HG03108 (cell line): ENCODE data around the gene PAK6.

ENCODE experiments used
- ATAC-seq: cut with Tn5 transposase; IDR thresholded peaks from one replicate; pipeline ENCODE4 v1.9.1; 2021; ENCODE audit warnings: moderate library complexity; ENCODE audit not compliant: unreplicated experiment

Gene PAK6

DNA sequence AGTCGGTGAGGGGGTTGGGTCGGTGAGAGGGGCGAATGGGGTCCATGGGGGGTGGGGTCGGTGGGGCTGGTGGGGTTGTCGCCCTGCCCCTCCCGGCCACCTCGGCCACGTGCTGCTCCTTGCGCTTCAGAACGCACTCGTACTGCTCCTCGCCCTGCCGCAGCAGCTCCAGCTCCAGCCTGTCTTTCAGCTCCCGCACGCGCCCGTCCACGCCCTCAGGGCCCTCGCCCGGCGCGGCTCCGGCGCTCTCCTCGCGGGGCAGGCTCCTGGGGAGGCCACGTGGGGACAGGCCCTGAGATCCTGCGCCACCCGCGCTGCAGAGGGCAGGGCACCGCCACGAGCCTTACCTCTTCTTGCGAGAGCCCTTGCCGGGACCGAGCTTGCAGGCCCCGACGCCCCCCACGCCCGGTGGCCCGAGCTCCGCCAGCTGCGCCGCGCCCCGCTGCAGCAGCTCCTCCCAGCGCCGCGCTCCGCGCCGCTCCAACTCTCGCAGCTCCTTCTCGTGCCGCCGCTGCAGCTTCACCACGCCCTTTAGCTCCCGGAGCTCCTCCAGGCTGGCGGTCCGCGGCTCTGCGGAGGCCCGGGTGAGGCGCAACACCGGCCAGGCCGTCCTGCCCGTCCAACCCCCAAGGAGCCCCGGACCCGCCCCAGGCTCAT, 52.2 kb downstream of the PAK6 start:
- no peak for ATAC-seq

DNA sequence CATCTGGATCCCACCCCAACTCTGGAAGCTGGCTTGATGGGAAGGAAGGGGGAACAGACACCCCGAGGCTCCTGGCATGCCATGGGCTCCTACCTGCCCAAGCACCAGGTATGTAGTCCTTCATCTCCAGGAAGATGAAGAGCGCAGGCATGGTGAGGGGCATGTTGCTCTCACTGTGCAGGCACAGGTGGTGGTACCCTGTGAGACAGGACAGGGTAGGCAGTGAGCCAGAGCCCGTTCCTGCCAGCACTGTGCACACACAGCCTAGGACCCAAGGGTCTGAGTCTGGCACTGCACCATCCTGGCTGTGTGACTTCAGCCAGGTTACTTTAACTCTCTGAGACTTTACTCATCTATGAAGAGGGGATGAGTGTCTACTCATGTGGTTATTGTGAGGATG, 53.4 kb downstream of the PAK6 start:
- ATAC-seq = no peak

DNA sequence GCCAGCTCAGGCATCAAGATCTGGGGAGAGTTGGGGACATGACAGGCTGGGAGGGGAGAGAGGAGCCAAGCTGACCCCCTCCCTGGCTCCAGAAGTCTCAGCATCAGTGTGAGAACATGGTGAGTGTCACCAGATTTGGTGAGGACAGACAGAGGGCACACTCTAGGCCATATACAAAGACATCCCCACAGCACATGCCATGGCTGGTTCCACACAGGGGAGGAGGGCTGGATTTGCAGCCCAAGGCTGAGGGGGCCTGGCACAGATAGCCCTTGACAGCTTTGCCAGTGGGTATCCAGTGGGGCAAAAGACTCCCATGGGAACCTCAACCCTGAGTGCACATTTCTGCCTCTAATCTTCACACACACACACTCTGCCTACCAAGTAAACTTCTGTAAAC, 54.1 kb downstream of the PAK6 start:
- ATAC-seq = no peak

DNA sequence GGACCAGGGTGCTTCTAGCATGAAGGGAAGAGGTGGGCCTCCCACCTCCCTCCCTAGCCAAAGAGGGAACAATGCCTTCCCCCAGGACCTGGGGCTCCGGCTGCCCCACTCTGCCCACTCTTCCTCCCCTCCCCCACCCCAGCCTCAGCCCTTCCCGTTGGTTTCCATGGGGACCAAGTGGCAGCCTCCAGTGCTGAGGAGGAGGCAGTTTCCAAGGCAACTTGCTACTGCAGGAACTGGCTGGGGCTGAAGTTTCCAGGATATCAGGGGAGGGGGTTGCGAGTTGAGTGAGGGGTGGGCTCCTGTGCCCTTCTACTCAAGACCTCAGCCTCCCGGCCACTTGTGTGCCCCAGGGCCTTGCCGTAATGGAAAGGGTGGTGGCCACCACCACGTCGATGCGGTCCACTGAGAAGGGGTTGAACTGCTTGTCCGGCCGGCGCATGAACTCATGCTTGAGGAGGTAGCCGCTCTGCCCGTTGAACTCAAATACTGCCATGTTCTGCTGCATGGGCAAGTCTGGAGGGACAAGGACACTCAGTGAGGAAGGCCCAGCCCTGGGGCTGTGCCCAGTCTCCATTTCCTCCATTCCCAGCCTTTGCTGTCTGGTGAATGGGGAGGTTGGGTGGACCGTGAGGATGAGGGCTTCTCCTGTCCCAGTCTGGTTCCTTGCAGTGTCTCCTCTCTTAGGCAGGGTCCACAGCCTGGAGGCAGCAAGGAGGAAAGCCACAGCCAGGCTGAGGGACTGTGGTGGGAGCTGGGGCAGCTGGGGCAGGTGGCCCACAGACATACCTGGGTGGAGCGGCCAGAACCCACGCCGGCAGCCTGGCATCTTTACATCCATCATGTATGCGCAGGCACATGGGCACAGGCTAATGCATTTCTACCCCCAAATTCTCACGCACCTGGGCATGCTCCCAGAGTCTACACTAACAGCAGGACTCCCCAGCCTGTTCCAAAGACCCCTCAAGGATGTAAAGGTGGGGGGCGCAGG, 55.3 kb downstream of the PAK6 start:
- ATAC-seq = no peak

DNA sequence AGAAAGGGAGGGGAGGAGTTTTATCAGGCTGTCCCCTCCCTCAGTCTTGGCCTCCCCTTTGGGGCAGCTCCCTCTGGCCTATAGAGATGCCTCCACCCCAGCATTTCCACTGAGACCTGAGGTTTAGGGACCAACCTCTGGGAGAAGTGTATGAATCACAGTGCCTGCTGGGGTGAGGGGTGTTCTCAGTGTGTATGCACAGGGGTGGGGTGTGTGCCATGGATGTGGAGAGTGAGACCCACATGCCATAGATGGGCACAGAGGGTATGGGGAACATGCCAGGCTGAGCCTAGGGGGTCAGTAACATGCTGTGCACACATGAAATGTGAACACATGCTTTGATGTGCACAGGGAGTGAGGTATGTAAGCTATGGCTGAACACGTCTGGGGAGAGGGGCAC, 56.4 kb downstream of the PAK6 start:
- ATAC-seq = no peak

DNA sequence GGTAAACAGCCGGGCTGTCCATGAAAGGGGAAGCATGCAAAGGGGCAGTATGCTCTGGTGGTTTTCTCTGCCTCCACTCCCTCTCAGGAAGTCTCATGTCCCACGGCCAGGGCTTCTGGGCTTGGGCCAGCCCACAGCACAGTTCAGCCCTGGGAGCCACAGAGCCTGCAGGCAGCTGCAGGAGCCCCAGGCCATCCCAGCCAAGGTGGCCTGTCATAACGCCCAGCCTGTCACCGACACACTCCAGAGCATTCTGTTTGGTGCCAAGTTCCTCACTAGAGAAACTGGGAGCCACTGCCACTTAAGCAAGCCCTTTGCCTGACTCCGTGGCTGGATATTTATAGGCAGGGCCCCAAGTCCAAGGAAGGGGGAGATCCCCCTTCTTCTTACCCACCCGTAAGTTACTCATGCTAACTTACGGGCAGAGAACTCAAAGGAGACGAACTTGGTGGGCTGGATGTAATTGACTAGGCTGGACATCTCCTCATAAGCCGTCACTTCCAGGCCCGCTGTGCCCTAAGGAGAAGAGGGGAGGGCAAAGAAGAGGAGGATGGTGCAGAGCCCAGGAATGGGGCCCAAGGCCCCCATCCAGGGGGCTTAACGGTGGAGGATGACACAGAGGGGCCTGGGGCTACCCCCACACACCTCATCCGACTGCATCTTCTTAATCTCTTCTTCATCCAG, 57.2 kb downstream of the PAK6 start:
- ATAC-seq = no peak

DNA sequence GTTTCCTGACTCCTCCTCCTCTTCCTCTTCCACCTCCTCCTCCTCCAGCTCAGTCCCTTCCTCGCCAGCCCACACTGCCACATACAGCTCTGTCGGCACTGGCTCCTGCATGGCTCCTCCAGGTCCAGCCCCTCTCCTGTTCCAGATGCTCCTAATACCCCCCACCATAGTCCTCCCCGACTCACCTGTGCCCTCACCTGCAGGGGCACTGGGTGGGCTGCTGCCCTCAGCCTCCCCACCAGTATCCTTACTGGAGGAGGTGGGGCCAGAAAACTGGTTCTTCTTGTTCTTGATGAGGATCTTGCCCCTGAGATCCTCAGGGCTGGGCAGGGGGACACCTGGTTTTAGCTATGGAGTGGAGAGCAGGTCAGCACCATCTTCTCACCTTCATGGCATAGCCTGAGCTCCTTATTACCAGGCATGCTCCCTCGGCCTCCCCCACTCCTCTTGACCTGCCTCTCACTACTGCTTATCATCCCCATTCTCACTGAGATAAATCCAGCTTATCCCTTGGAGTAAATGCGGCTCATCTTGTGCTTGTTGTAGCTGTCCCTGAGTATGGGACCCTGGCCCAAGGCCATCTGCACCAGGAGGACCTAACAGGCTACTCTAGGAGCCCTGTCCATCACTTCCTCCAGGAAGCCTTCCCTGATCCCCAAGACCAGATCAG, 57.8 kb downstream of the PAK6 start:
- ATAC-seq = no peak

DNA sequence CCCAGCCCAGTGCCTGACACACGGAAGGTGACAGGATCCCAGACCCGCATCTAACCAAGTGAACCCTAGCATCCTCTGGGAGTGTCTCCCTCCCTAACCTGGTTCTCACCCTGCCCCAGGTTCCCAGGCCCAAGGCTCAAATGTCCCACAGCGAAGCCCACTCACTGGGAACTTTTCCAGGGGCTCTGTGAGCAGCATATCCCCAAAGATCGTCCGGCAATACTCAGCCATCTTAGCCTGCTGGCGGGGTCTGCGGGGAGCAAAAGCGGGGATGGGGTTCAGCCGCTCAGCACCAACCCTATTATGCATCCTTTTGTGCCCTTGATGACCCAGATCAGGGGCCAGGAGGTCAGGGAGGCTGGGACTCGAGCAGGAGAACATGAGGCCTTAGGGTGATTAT, 58.5 kb downstream of the PAK6 start:
- ATAC-seq = no peak

DNA sequence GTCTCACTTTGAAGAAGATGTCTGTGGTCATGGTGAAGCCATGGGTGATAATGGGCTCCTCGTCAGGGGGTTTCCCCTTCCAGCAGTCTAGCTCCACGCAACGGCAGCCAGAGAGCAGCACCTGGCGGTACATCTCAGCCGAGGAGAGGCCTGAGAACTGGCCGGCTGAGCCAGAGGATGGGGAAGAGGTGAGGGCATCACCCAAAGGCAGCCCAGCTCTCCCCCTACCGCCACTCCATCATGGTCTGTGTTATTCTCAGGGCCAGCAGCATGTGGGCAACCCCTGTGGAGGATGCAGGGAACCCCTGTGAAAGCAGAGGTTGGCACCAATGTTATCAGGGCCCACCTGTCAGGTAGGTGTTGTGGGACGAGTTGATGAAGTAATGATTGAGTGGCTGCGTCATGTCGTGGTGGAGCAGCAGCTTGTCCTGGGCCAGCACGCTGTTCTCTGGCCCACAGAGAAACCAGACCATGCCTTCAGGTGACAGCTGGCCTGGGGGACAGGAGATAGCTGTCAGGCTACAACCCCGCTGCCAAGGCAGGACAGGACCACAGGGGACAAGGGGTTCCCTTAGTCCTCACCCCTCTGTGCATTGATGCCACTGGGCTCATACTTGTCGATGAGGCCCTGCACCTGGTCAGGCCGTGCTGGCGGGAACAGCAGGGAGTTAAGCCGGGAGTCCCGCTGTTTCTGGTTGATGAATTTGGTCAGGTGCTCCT, 59.5 kb downstream of the PAK6 start:
- ATAC-seq = no peak

DNA sequence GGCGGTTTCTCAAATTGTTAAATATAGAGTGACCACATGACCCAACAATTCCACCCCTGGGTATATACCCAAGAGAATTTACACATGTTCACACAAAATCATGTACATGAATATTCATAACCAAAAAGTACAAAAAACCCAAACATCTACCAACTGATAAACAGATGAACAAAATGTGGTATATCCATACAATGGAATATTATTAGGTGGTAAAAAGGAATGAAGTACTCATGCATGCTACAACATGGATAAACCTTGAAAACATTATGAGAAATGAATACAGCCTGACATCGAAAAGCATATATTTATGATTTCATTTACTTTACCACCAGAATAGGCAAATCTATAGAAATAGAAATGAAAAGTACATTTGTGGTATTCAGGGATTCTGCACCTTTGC, 61.5 kb downstream of the PAK6 start:
- no peak for ATAC-seq

DNA sequence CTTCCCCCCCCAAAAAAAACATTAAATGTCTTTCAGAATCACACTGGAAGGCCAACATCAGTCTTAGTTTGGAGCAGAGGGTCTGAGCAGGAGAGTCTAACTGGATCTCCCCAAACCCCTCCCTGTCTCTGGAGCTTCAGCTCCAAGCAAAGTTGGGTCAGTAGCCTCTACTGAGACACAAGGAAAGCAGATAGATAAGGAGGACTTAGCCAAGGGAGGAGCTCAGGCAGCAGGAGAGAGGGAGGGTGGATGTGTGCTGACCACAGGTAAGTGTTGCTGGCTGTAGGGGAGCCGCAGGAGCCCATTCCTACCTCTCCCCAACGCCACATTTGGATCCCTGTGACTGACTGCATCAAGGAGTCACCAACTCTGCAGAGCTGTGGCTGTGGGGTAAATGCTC, 61.9 kb downstream of the PAK6 start:
- ATAC-seq = no peak

DNA sequence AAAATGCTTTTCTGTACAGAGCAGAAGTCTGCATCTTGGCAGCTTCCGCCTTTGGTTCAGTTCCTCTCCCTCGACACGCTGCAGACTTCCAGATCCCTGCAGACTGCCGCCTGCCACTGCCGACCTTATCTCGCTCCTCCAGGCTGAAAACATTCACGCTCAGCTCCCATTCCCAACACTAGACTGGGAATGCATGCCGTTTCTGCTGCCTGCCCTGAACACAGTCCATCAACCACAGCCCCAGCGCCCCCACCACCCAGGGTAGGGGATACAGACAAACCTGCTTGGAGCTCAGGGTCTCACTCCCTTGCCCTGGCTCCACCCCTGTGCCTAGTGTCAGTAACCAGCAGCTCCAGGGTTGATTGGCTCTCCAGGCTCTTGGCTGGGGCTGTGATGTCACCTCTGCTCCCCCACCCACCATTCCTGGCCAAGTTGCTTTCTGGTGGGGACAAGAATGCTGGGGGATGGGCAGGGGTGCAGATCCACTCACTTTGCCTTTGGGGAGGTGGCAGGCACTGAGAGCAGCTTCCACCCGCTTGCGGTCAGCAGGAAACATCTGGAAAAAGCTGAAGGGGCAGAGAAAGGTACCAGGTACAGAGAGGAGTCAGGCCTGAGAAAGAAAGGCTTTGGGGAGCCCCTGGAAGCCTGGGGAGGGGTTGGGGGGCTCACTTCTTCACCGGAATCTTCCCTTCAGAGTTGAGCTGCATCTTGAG, 62.8 kb downstream of the PAK6 start:
- ATAC-seq = no peak

DNA sequence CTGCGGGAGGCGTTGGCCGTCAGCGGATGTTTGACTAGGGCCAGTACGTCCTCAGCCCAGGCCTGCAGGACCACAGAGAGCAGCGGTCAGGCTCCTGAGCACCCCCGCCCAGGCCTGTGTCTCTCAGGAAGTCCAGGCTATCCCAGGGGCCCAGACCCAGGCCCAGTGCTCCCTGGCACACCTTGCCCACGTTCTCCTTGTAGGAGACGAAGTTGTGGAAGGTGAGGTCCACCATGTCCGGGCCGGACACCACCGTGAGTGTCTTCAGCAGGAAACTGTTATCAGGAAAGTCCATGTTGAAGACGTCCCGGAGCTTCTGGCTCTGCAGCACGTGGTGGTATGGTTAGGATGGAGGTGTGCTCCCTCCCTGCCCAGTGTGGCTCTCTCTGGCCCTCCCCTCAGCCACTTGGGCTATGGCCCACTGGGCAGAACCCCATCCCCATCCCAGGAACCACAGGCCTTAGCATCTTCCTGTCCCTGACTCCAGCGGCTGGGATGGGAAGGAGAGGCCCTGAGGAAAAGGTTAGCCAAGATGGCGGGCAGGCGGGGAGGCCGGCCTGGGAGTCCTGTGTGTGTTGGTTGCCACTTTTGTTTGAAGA, 63.5 kb downstream of the PAK6 start:
- ATAC-seq = no peak

DNA sequence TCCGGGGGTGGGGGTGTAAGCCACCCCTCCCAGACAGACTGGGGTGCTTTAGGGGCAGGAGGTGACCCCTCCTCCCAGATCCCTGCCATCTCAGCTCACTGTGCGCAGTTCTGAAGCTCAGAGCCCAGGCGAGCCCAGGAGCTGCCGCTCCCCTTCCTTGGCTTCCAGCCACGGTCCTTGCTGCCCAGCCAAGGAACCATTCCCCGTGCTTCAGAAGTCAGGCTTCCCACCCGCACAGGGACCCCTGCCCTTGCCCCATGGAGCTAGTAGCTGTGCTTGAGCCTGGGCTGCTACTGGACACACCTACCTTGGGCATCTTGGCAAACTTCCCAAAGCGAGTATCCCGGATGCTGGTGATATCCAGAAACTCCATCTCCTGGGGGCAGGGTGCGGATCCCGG, 64.1 kb downstream of the PAK6 start:
- ATAC-seq = no peak

DNA sequence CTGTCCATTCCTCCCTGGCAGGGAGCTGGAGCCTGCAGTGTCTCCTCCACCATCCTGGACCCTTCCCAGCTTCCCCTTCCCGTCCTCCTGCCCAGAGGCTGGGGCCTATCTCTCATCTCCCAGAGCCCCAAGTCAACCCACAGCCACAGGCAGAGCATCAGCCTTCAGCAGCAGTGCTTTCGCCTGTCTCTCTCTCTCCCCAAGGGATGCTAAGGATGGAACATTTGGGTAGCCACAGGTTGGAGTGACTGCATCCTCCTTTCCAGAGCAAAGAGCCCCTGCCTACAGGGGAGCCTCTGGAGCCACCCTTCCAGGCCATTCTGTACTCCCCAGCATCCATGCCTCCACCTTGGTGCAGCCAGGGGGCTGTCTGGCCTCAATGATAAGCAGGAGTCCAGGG, 64.7 kb downstream of the PAK6 start:
- no peak for ATAC-seq

DNA sequence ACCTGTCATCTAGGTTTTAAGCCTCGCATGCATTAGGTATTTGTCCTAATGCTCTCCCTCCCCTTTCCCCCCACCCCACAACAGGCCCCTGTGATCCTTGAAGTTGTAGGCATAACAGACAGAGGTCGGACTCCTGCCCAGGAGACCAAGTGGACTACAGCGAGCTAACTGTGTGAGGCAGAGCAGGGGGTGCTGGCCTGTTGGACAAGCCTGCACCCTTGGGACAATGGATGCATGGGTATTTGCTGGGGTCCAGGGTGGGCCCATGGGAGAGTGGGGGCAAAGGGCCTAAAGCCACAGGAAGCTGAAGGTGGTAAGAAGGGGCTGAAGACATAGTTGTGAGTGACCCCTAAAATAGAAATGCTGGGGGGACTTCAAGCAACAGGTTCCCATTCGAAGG, 66.4 kb downstream of the PAK6 start:
- no peak for ATAC-seq

DNA sequence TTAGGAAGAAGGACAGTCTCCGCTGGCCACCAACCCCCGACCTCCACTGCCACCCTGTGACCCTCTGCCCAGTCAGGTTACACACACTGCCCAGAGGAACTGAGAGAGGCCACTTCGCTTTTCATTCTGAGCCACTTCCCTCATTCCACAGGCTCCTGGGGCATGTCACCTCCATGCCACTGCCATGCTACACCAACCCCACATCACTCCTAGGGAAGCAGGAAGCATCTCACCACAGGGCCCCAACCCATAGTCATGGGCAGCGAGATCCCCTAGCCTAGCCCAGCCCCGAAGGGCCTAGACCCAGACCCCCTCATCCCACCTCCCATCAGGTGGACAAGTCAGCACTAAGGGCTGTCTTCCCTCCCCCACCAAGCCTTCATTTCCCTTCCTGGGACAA, 67.5 kb downstream of the PAK6 start:
- no peak for ATAC-seq

DNA sequence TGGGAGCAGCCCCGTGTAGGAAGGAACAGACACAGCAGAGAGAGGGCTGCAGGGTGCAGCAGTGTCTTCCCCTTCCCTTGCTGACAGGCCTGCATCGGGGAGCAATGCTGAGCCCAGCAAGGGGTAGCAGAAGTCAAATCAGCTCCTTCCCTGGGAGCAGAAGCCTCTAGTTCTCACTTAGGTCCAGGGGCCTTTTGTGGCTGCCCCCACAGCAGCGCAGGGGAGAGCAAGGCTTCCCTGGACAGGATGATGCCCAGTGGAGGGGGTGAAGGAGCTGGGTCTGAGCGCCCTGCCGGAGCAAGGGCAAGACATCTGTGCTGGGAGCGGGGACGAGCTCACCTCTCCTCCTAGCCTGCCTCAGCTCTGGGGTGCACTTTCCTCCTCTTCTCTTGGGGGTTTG, 68.0 kb downstream of the PAK6 start:
- ATAC-seq = no peak

DNA sequence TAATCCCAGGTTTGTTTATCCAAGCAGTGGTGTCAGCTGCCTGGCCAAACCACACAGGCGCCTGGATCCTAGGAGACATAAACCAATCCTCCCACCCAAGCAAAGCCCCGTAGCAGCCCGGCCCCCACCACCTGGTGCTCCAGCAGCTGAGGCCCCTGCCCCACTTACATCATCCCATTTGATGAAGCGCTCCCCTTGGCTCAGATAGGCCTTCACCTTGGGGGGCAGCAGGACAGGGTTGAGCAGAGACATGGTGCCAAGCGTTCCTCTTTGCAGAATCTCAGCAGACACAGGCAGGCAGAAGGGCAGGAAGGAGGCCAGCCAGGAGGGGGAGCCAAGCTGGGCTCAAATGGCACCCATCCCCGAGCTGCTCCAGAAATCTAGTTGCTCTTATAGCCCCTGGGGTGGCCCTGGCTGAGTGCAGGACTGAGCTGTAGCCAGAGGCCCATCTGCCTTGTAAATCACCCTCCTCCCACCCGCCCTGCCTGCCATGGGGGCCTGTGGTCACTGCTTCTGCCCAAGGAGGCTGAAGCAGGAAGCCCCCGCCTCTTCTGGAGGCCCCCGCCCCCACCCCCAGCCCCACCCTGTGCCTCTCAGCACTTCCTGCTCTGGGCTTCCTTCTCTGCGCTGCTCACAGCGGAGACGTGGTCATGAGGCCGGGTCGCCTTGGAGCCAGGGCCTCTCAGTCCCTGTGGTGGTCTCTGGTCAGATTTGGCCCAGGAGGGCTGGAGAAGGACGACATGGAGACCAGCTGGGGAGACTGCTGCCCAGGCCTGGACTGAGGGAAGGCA, 68.8 kb downstream of the PAK6 start, which contains the start of gene PLCB2:
PLCB2 (minus strand) TSS at position 515 of the 791 bp plus-strand sequence; CDS start at position 252, 263 bp downstream.
- ATAC-seq = peak; percentile 63
